NCI-H774 (cell line): ENCODE measurements around the gene PCDHB8.
"Not testable (repeated sequence)": the region's sequence is repeated elsewhere in the genome, so short reads cannot be mapped to it uniquely, and the experiment has no call there.

Source experiments
- DNase-seq: peaks from one replicate; lab custom pipeline; 2025; lab: John Stamatoyannopoulos, UW

The PCDHB8 gene

DNA sequence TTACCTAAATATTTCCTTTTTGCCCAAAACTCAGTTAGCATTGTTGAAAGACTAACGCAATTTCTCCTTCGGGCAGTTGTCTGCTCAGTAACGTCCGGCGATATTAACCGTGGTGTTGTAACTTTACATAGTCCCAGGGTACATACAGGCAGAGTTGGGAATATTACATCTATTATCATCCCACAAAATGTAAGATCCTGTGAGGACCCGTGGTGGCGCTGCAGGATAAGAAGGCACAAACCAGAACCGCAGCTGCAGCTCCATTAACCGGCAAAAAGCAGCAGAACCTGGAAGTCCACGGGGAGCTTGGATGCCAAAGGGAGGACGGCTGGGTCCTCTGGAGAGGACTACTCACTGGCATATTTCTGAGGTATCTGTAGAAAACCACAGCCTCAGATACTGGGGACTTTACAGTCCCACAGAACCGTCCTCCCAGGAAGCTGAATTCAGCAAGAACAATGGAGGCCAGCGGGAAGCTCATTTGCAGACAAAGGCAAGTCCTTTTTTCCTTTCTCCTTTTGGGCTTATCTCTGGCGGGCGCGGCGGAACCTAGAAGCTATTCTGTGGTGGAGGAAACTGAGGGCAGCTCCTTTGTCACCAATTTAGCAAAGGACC lies at the start of gene PCDHB8:
TSS of gene PCDHB8 (plus strand) at position 214 of the 615 bp plus-strand sequence. CDS start at position 459, 245 bp downstream.
- DNase-seq, result peak; percentile 23

DNA sequence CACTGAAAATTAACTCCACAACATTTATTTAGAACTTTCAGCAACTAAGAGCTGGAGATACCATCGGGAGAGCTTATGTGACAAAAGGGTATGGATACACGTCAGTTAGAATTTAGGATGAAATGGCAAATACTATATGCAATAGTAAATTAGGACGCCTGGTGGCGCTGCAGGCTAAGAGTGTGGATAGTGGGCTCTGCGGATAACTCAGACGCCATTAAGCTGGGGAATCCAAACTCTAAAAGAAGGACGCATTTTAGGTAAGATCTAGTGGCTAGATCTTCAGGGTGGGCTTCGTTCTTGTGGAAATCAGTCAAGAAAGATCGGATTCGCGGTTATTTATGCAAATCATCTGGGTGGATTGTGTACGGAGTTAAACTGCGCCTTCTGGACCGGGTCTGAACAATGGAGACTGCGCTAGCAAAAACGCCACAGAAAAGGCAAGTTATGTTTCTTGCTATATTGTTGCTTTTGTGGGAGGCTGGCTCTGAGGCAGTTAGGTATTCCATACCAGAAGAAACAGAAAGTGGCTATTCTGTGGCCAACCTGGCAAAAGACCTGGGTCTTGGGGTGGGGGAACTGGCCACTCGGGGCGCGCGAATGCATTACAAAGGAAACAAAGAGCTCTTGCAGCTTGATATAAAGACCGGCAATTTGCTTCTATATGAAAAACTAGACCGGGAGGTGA lies 42.4 kb upstream of the PCDHB8 start, which contains the start of gene PCDHB5:
TSS of gene PCDHB5 (plus strand) at position 177 of the 688 bp plus-strand sequence. CDS start at position 406, 229 bp downstream.
- DNase-seq, result peak; percentile 81

DNA sequence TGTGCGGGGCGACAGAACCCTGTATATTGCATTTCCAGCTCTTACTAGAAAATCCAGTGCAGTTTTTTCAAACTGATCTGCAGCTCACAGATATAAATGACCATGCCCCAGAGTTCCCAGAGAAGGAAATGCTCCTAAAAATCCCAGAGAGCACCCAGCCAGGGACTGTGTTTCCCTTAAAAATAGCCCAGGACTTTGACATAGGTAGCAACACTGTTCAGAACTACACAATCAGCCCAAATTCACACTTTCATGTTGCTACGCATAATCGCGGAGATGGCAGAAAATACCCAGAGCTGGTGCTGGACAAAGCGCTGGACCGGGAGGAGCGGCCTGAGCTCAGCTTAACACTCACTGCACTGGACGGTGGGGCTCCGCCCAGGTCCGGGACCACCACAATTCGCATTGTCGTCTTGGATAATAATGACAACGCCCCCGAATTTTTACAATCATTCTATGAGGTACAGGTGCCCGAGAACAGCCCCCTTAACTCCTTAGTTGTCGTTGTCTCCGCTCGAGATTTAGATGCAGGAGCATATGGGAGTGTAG lies 41.8 kb upstream of the PCDHB8 start:
- DNase-seq, result no peak

DNA sequence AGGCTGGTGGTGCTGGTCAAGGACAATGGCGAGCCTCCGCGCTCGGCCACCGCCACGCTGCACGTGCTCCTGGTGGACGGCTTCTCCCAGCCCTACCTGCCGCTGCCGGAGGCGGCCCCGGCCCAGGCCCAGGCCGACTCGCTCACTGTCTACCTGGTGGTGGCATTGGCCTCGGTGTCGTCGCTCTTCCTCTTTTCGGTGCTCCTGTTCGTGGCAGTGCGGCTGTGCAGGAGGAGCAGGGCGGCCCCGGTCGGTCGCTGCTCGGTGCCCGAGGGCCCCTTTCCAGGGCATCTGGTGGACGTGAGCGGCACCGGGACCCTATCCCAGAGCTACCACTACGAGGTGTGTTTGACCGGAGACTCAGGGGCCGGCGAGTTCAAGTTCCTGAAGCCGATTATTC lies 40.2 kb upstream of the PCDHB8 start:
- DNase-seq, result not testable (repeated sequence)

DNA sequence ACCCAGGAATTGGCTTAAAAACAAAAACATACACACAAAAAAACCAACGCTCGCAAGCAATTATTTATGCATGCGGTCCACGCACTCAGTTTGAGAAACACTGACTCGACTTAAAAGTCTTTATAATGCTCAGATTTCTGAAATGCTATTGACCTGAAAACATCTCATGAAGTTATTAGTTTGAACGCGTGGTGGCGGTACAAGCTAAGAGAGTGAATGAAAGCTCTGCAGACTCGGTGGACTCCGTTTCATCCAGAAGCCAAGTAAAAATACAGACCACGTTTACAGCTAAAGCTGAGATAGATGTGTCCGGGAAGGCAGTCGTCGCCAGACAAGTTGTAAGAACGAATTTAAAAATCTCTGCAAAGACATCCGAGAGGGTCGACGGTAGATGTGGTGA lies 27.8 kb upstream of the PCDHB8 start, which contains the start of gene PCDHB6:
TSS of gene PCDHB6 (plus strand) at position 246 of the 400 bp plus-strand sequence. CDS start 201 bp downstream, outside the sequence.
- DNase-seq, result no peak

DNA sequence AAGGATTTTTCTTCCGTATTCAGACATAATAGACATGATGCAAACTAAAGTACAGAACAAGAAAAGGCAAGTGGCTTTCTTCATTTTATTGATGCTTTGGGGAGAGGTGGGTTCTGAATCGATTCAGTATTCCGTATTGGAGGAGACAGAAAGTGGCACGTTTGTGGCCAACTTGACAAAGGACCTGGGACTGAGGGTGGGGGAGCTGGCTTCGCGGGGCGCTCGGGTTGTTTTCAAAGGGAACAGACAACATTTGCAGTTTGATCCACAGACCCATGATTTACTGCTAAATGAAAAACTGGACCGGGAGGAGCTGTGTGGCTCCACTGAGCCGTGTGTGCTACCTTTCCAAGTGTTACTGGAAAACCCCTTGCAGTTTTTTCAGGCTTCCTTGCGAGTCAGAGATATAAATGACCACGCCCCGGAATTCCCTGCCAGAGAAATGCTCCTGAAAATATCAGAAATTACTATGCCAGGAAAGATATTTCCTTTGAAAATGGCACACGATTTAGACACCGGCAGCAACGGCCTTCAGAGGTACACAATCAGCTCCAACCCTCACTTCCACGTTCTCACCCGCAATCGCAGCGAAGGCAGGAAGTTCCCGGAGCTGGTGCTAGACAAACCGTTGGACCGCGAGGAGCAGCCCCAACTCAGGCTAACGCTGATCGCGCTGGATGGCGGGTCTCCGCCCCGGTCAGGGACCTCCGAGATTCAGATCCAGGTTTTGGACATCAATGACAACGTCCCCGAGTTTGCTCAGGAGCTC lies 27.2 kb upstream of the PCDHB8 start:
- no peak for DNase-seq

DNA sequence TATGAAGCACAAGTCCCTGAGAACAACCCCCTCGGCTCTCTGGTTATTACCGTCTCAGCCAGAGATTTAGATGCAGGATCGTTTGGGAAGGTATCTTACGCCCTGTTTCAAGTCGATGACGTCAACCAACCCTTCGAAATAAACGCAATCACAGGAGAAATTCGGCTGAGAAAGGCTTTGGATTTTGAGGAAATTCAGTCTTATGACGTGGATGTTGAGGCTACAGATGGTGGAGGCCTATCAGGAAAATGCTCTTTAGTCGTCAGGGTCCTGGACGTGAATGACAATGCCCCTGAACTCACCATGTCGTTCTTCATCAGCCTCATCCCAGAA lies 26.6 kb upstream of the PCDHB8 start:
- no peak for DNase-seq

DNA sequence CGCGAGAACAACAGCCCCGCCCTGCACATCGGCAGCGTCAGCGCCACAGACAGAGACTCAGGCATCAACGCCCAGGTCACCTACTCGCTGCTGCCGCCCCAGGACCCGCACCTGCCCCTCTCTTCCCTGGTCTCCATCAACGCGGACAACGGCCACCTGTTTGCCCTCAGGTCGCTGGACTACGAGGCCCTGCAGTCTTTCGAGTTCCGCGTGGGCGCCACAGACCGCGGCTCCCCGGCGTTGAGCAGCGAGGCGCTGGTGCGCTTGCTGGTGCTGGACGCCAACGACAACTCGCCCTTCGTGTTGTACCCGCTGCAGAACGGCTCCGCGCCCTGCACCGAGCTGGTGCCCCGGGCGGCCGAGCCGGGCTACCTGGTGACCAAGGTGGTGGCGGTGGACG lies 26.0 kb upstream of the PCDHB8 start:
- DNase-seq, result not testable (repeated sequence)

DNA sequence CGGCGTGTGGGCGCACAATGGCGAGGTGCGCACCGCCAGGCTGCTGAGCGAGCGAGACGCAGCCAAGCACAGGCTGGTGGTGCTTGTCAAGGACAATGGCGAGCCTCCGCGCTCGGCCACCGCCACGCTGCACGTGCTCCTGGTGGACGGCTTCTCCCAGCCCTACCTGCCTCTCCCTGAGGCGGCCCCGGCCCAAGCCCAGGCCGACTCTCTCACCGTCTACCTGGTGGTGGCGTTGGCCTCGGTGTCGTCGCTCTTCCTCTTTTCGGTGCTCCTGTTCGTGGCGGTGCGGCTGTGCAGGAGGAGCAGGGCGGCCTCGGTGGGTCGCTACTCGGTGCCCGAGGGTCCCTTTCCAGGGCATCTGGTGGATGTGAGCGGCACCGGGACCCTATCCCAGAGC lies 25.5 kb upstream of the PCDHB8 start:
- not testable (repeated sequence) for DNase-seq

DNA sequence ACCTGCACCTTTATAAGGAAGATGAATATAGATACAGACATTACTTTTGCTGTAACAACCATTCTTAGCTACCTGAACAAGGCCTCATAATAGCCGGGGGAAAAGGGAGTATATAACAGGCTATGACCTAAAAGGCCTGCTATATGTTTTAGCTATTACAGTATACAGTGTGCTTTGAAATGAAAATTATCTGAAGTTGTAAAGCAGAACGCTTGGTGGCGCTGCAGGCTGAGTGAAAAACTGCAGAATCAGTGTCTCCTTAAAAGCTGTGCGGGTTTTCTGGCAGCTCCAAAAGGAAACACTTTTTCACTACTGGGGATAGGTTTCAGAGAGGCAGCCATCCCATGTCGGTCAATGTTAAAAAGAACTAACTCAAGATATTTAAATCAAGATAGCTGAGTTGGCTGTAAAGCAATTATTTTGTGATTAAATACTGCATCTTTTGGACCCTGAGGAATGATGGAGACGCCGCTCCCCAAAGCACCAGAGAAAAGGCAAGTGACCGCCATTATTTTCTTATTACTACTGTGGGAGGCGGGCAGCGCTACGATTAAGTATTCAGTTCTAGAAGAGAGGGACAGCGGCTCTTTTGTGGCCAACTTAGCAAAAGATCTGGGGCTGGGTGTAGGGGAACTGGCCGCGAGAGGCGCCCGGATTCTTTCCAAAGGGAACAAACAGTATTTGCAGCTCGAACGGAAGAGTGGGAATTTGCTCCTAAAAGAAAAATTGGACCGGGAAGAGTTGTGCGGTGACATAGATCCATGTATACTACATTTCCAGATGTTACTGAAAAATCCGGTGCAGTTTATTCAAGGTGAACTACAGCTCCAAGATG lies 21.8 kb upstream of the PCDHB8 start:
- no peak for DNase-seq

DNA sequence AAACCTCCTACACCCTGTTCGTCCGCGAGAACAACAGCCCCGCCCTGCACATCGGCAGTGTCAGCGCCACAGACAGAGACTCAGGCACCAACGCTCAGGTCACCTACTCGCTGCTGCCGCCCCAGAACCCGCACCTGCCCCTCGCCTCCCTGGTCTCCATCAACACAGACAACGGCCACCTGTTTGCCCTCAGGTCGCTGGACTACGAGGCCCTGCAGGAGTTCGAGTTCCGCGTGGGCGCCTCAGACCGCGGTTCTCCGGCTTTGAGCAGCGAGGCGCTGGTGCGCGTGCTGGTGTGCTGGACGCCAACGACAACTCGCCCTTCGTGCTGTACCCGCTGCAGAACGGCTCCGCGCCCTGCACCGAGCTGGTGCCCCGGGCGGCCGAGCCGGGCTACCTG lies 20.2 kb upstream of the PCDHB8 start:
- DNase-seq, result not testable (repeated sequence)

DNA sequence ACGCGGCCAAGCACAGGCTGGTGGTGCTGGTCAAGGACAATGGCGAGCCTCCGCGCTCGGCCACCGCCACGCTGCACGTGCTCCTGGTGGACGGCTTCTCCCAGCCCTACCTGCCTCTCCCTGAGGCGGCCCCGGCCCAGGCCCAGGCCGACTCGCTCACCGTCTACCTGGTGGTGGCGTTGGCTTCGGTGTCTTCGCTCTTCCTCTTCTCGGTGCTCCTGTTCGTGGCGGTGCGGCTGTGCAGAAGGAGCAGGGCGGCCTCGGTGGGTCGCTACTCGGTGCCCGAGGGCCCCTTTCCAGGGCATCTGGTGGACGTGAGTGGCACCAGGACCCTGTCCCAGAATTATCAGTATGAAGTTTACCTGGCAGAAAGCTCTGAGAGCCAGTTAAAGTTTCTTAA lies 19.7 kb upstream of the PCDHB8 start:
- DNase-seq, result not testable (repeated sequence)

DNA sequence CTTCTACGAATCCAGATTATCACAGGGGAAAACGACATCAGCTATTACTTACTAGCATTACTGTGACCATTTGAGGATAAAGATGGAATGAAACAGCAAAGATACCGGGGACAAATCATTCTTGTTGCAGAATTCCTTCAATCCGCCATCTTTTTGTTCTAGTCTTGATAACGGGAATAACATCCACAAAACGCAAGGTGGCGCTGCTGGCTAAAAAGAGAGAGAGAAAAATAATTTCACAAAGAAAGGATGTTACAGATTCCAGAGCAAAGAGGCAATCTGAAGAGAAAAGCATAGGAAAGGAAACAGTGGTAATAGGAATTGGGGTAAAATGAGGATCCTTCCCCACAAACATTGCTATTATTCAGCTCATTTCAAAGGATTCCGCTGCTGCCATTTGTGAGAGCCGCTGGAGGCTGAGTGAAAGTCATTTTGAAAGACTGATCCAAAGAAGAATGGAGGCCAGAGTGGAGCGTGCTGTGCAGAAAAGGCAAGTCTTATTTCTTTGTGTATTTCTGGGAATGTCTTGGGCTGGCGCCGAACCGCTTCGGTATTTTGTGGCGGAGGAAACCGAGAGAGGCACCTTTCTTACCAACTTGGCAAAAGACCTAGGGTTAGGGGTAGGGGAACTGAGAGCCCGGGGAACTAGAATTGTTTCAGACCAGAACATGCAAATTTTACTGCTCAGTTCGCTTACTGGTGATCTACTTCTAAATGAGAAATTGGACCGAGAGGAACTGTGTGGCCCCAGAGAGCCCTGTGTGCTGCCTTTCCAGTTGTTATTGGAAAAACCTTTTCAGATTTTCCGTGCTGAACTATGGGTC lies 5.0 kb upstream of the PCDHB8 start, which contains the start of gene PCDHB7:
TSS of gene PCDHB7 (plus strand) at position 264 of the 824 bp plus-strand sequence. CDS start at position 456, 192 bp downstream.
- DNase-seq, result no peak

DNA sequence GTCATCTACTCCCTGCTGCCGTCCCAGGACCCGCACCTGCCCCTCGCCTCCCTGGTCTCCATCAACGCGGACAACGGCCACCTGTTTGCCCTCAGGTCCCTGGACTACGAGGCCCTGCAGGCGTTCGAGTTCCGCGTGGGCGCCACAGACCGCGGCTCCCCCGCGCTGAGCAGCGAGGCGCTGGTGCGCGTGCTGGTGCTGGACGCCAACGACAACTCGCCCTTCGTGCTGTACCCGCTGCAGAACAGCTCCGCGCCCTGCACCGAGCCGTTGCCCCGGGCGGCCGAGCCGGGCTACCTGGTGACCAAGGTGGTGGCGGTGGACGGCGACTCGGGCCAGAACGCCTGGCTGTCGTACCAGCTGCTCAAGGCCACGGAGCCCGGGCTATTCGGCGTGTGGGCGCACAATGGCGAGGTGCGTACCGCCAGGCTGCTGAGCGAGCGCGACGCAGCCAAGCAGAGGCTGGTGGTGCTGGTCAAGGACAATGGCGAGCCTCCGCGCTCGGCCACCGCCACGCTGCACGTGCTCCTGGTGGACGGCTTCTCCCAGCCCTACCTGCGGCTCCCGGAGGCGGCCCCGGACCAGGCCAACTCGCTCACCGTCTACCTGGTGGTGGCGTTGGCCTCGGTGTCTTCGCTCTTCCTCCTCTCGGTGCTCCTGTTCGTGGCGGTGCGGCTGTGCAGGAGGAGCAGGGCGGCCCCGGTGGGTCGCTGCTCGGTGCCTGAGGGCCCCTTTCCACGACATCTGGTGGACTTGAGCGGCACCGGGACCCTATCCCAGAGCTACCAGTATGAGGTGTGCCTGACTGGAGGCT lies 3.1 kb upstream of the PCDHB8 start:
- DNase-seq, result not testable (repeated sequence)

DNA sequence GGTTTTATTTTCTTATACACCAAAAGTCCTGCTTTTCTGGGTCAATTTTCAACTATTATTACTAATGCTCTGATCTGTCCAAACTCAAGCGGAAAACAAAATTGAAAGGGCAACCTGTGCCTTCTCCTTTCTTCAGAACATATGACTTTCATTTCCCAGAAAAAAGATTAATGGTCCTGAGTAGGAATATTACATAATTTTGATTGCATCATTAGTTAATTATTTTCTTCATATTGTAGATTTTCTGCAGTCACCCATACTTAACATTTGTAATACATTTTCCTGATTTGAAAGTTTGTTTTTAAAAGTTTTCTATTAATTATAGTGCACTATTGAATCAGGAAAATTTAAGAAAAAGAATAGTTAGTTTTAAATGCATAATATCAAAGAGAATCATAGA lies 1.7 kb upstream of the PCDHB8 start:
- no peak for DNase-seq

DNA sequence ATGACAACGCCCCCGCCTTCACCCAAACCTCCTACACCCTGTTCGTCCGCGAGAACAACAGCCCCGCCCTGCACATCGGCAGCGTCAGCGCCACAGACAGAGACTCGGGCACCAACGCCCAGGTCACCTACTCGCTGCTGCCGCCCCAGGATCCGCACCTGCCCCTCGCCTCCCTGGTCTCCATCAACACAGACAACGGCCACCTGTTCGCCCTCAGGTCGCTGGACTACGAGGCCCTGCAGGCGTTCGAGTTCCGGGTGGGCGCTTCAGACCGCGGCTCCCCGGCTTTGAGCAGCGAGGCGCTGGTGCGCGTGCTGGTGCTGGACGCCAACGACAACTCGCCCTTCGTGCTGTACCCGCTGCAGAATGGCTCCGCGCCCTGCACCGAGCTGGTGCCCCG lies 1.8 kb downstream of the PCDHB8 start:
- not testable (repeated sequence) for DNase-seq

DNA sequence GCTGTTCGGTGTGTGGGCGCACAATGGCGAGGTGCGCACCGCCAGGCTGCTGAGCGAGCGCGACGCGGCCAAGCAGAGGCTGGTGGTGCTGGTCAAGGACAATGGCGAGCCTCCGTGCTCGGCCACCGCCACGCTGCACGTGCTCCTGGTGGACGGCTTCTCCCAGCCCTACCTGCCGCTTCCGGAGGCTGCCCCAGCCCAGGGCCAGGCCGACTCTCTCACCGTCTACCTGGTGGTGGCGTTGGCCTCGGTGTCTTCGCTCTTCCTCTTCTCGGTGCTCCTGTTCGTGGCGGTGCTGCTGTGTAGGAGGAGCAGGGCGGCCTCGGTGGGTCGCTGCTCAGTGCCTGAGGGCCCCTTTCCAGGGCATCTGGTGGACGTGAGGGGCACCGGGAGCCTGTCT lies 2.3 kb downstream of the PCDHB8 start:
- DNase-seq, result not testable (repeated sequence)

DNA sequence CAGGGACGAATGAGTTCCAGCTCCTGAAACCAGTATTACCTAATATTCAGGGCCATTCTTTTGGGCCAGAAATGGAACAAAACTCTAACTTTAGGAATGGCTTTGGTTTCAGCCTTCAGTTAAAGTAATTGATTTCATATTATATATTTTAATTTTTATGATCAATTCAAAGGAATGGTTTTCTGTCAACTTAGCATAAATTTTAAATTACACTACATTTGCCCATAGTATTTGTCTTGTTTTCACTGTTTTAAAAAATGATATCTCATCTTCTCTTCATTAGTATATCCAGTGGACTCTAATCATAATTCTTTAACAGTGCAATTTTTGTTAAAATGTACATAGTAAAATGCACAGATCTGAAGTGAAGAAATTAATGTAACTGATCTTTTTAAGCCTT lies 2.7 kb downstream of the PCDHB8 start:
- DNase-seq, result no peak

DNA sequence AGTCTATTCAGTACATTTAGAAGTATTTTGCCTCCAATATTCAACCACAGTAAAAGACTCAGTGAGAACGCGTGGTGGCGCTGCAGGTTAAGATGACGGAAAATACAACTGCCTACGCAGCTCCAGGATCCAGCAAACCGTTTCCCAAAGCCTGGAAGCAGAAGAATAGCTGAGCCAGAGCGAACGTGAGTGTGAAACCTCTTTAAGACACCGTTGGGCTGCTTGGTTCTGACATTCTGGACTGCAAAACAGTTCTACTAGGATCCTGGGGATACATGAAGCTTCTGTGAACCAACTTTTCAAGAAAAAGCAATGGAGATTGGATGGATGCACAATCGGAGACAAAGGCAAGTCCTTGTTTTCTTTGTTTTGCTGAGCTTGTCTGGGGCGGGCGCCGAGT lies 4.7 kb downstream of the PCDHB8 start, which contains the start of gene PCDHB16:
TSS of gene PCDHB16 (plus strand) at position 140 of the 400 bp plus-strand sequence. CDS start at position 313, 173 bp downstream.
- DNase-seq, result no peak
